Activated CD4-positive, alpha-beta T cell treated with anti-CD3 and anti-CD28 coated beads, Interleukin-2, amount 10 ng/mL, durations not matched to agents 24 days and 14 days (primary cell): Measurements from ENCODE around the gene PPP3CA. TPM values are rescaled to one million over a fixed set of nuclear protein-coding genes. Genes with fewer than 3 reads are reported as not detected.

Source experiments
- DNase-seq: peaks from one replicate; pipeline ENCODE4 v3.0.0; 2022
- H3K27ac Mint-ChIP-seq: one replicate; pipeline ENCODE4 v1.8.0; 2022; ENCODE audit warnings: mild to moderate bottlenecking, mixed read lengths
- H3K27me3 Mint-ChIP-seq: one replicate; pipeline ENCODE4 v1.8.0; 2022; ENCODE audit warnings: mixed read lengths
- H3K36me3 Mint-ChIP-seq: one replicate; pipeline ENCODE4 v1.8.0; 2022; ENCODE audit warnings: low read depth, mild to moderate bottlenecking, mixed read lengths
- H3K4me1 Mint-ChIP-seq: one replicate; pipeline ENCODE4 v1.8.0; 2021; ENCODE audit warnings: mixed read lengths
- H3K4me3 Mint-ChIP-seq: one replicate; pipeline ENCODE4 v1.8.0; 2022; ENCODE audit warnings: mild to moderate bottlenecking, moderate library complexity, mixed read lengths
- H3K9me3 Mint-ChIP-seq: one replicate; pipeline ENCODE4 v1.8.0; 2021; ENCODE audit warnings: mixed read lengths
- intact Hi-C: fragments of 100-400 bp; cut with micrococcal nuclease; formaldehyde crosslinking; loops from one replicate; pipeline ENCODE4 v1.15.1; 2023
- total RNA-seq: library from RNA; stranded (reverse); gene quantifications from 2 replicates; pipeline ENCODE4 v1.2.3, GENCODE V29; 2022

PPP3CA gene
- total RNA-seq, 1 donor from 2014 or later: 7.1 TPM

- intact Hi-C loops: no loop called here
- no peak overlapping the region for H3K27ac Mint-ChIP-seq
- no peaks in the 10 kb centered on the region for H3K36me3 Mint-ChIP-seq
Observed at GRCh38 chr4:101290654-101291053, 56.7 kb downstream of the PPP3CA start.

GRCh38 chr4:101289306-101289705 is 58.0 kb downstream of the PPP3CA start:
- Mint-ChIP-seq H3K27me3 (no peaks in the 10 kb centered on the region), H3K27ac (no peak overlapping the region), H3K36me3 (no peaks in the 10 kb centered on the region), H3K4me1 (peaks cover 5% of the 10 kb centered on the region), H3K9me3 (no peaks in the 10 kb centered on the region), H3K4me3 (no peak overlapping the region)
- no peak for DNase-seq
- intact Hi-C loops: no loop called here

More at GRCh38 chr4:101290654-101291053, 56.7 kb downstream of the PPP3CA start:
- Mint-ChIP-seq H3K27me3 (no peaks in the 10 kb centered on the region), H3K4me3 (no peak overlapping the region), H3K9me3 (no peaks in the 10 kb centered on the region), H3K4me1 (peaks cover 2% of the 10 kb centered on the region)
- DNase-seq: no peak

GRCh38 chr4:101288365-101289145 is 58.8 kb downstream of the PPP3CA start:
- H3K27ac Mint-ChIP-seq: no peak overlapping the region
- H3K9me3 Mint-ChIP-seq: no peaks in the 10 kb centered on the region
- H3K36me3 Mint-ChIP-seq: no peaks in the 10 kb centered on the region
- H3K4me3 Mint-ChIP-seq: no peak overlapping the region
- DNase-seq: no peak
- H3K27me3 Mint-ChIP-seq: no peaks in the 10 kb centered on the region
- peaks cover 7% of the 10 kb centered on the region for H3K4me1 Mint-ChIP-seq
- intact Hi-C loops: no loop called here

- Mint-ChIP-seq H3K27ac (no peak overlapping the region), H3K9me3 (no peaks in the 10 kb centered on the region), H3K4me1 (peaks cover 17% of the 10 kb centered on the region), H3K27me3 (no peaks in the 10 kb centered on the region), H3K4me3 (no peak overlapping the region), H3K36me3 (no peaks in the 10 kb centered on the region)
- intact Hi-C loops: no loop called here
- no peak for DNase-seq
Observed at GRCh38 chr4:101287324-101287723, 60.0 kb downstream of the PPP3CA start.

- intact Hi-C loops: no loop called here
- Mint-ChIP-seq H3K27me3 (no peaks in the 10 kb centered on the region), H3K36me3 (no peaks in the 10 kb centered on the region), H3K4me3 (no peak overlapping the region), H3K4me1 (peaks cover 22% of the 10 kb centered on the region), H3K9me3 (no peaks in the 10 kb centered on the region), H3K27ac (no peak overlapping the region)
- no peak for DNase-seq
Observed at GRCh38 chr4:101286663-101287062, 60.7 kb downstream of the PPP3CA start.

- H3K4me1 Mint-ChIP-seq: peaks cover 22% of the 10 kb centered on the region
- H3K27me3 Mint-ChIP-seq: no peaks in the 10 kb centered on the region
- H3K36me3 Mint-ChIP-seq: no peaks in the 10 kb centered on the region
- H3K9me3 Mint-ChIP-seq: peaks cover 3% of the 10 kb centered on the region
- DNase-seq: no peak
- H3K4me3 Mint-ChIP-seq: no peak overlapping the region
- H3K27ac Mint-ChIP-seq: no peak overlapping the region
- intact Hi-C loops: no loop called here
Observed at GRCh38 chr4:101285985-101286384, 61.3 kb downstream of the PPP3CA start.

GRCh38 chr4:101284546-101284945 is 62.8 kb downstream of the PPP3CA start:
- intact Hi-C loops: loop anchor here (5.0 kb wide), 1 partner anchor 77 kb away; no protein-coding TSS in a partner anchor
- Mint-ChIP-seq H3K27ac (no peak overlapping the region), H3K4me3 (no peak overlapping the region), H3K9me3 (peaks cover 8% of the 10 kb centered on the region), H3K27me3 (no peaks in the 10 kb centered on the region), H3K36me3 (no peaks in the 10 kb centered on the region), H3K4me1 (peaks cover 27% of the 10 kb centered on the region)
- DNase-seq: no peak

- H3K4me1 Mint-ChIP-seq: peaks cover 28% of the 10 kb centered on the region
- H3K4me3 Mint-ChIP-seq: no peak overlapping the region
Observed at GRCh38 chr4:101283434-101283833, 63.9 kb downstream of the PPP3CA start.

GRCh38 chr4:101282076-101282844 is 65.1 kb downstream of the PPP3CA start:
- intact Hi-C loops: loop anchor here (1.0 to 5.0 kb wide), 3 partner anchors 46 to 75 kb away; no protein-coding TSS in a partner anchor
- H3K4me3 Mint-ChIP-seq: no peak overlapping the region
- peaks cover 8% of the 10 kb centered on the region for H3K9me3 Mint-ChIP-seq
- H3K27me3 Mint-ChIP-seq: no peaks in the 10 kb centered on the region
- peak; percentile 75 for DNase-seq
- no peaks in the 10 kb centered on the region for H3K36me3 Mint-ChIP-seq
- peaks cover 28% of the 10 kb centered on the region for H3K4me1 Mint-ChIP-seq
- no peak overlapping the region for H3K27ac Mint-ChIP-seq

More at GRCh38 chr4:101283434-101283833, 63.9 kb downstream of the PPP3CA start:
- no peak for DNase-seq
- H3K9me3 Mint-ChIP-seq: peaks cover 8% of the 10 kb centered on the region
- H3K27ac Mint-ChIP-seq: no peak overlapping the region
- intact Hi-C loops: loop anchor here (2.0 to 5.0 kb wide), 2 partner anchors 65 to 76 kb away; no protein-coding TSS in a partner anchor
- H3K36me3 Mint-ChIP-seq: no peaks in the 10 kb centered on the region
- H3K27me3 Mint-ChIP-seq: no peaks in the 10 kb centered on the region

- intact Hi-C loops: loop anchor here (5.0 kb wide), 1 partner anchor 74 kb away; no protein-coding TSS in a partner anchor
- Mint-ChIP-seq H3K4me3 (no peak overlapping the region), H3K27me3 (peaks cover 2% of the 10 kb centered on the region), H3K36me3 (no peaks in the 10 kb centered on the region), H3K27ac (no peak overlapping the region), H3K4me1 (peaks cover 30% of the 10 kb centered on the region), H3K9me3 (peaks cover 8% of the 10 kb centered on the region)
- DNase-seq: no peak
Observed at GRCh38 chr4:101280866-101281600, 66.3 kb downstream of the PPP3CA start.

GRCh38 chr4:101279377-101279871 is 67.9 kb downstream of the PPP3CA start:
- peaks cover 8% of the 10 kb centered on the region for H3K9me3 Mint-ChIP-seq
- intact Hi-C loops: no loop called here
- no peak overlapping the region for H3K27ac Mint-ChIP-seq
- peaks cover 30% of the 10 kb centered on the region for H3K4me1 Mint-ChIP-seq
- DNase-seq: no peak
- H3K36me3 Mint-ChIP-seq: no peaks in the 10 kb centered on the region
- no peak overlapping the region for H3K4me3 Mint-ChIP-seq
- peaks cover 7% of the 10 kb centered on the region for H3K27me3 Mint-ChIP-seq

- Mint-ChIP-seq H3K36me3 (no peaks in the 10 kb centered on the region), H3K27ac (no peak overlapping the region), H3K9me3 (peaks cover 8% of the 10 kb centered on the region), H3K27me3 (peaks cover 7% of the 10 kb centered on the region), H3K4me3 (no peak overlapping the region), H3K4me1 (peaks cover 20% of the 10 kb centered on the region)
- no peak for DNase-seq
- intact Hi-C loops: no loop called here
Observed at GRCh38 chr4:101277671-101278070, 69.7 kb downstream of the PPP3CA start.

- peaks cover 7% of the 10 kb centered on the region for H3K27me3 Mint-ChIP-seq
Observed at GRCh38 chr4:101276661-101277060, 70.7 kb downstream of the PPP3CA start.

More at GRCh38 chr4:101276661-101277060, 70.7 kb downstream of the PPP3CA start:
- no peak overlapping the region for H3K27ac Mint-ChIP-seq
- H3K36me3 Mint-ChIP-seq: no peaks in the 10 kb centered on the region
- H3K4me1 Mint-ChIP-seq: peaks cover 12% of the 10 kb centered on the region
- H3K9me3 Mint-ChIP-seq: peaks cover 8% of the 10 kb centered on the region
- intact Hi-C loops: no loop called here
- no peak for DNase-seq
- no peak overlapping the region for H3K4me3 Mint-ChIP-seq
